CD14-positive monocyte (primary cell): Measurements from ENCODE around the gene SNX32. TPM values are rescaled to one million over a fixed set of nuclear protein-coding genes. Genes with fewer than 3 reads are reported as not detected.

Experiments
- DNase-seq, 3 donors: peaks; one replicate each; pipeline ENCODE4 v3.0.0-alpha.2; 2011 to 2022
- H2AFZ ChIP-seq: 2 replicates; pipeline ENCODE4 v1.6.0; 2012; ENCODE audit warnings: mild to moderate bottlenecking, low read depth, low read length, inconsistent platforms; ENCODE audit not compliant: insufficient read depth, poor library complexity, severe bottlenecking
- H3K27ac ChIP-seq, 2 donors: 1 replicate in 1 of 2; 2 replicates in 1 of 2; pipeline ENCODE4 v1.5.1; 2012 to 2013; ENCODE audit warnings: low read length in 2 of 2, control low read depth in 1 of 2, inconsistent platforms in 1 of 2, low read depth in 1 of 2, mild to moderate bottlenecking in 1 of 2
- H3K27me3 ChIP-seq, 2 donors: one replicate each; pipeline versions ENCODE4 v1.6.0 to v1.6.1; 2011 to 2013; ENCODE audit warnings: low read length in 2 of 2; ENCODE audit not compliant: control insufficient read depth in 2 of 2, insufficient read depth in 2 of 2
- H3K36me3 ChIP-seq, 2 donors: replicated peaks in 1 of 2; 1 replicate in 1 of 2; 2 replicates in 1 of 2; pipeline versions ENCODE4 v1.5.1 to v1.6.1; 2012 to 2013; ENCODE audit warnings: low read length in 2 of 2, control low read depth in 1 of 2, inconsistent platforms in 1 of 2, mild to moderate bottlenecking in 1 of 2; ENCODE audit not compliant: insufficient read depth in 2 of 2, control insufficient read depth in 1 of 2
- H3K4me1 ChIP-seq, 2 donors: 1 replicate in 1 of 2; 2 replicates in 1 of 2; pipeline versions ENCODE4 v1.5.1 to v1.6.1; 2012 to 2013; ENCODE audit warnings: low read length in 2 of 2, control low read depth in 1 of 2, inconsistent platforms in 1 of 2, mild to moderate bottlenecking in 1 of 2, moderate library complexity in 1 of 2; ENCODE audit not compliant: insufficient read depth in 2 of 2, control insufficient read depth in 1 of 2
- H3K4me2 ChIP-seq: replicated peaks from 2 replicates; pipeline ENCODE3; 2012; ENCODE audit warnings: low read length, moderate library complexity, mild to moderate bottlenecking; ENCODE audit not compliant: poor library complexity, severe bottlenecking; ENCODE audit errors: extremely low read depth
- H3K4me3 ChIP-seq, 3 experiments: fragments of 200-600 bp in 1 of 3; sonication (generic) in 1 of 3; replicated peaks in 1 of 3; 1 replicate in 2 of 3; 2 replicates in 1 of 3; pipeline ENCODE4 v1.5.1; 2011 to 2013; ENCODE audit warnings: low read length in 3 of 3, mild to moderate bottlenecking in 3 of 3, control low read depth in 2 of 3, low read depth in 2 of 3, inconsistent platforms in 1 of 3, moderate library complexity in 1 of 3
- H3K79me2 ChIP-seq: 2 replicates; pipeline ENCODE4 v1.6.0; 2012; ENCODE audit warnings: mild to moderate bottlenecking, control low read depth, inconsistent platforms, low read length, moderate library complexity; ENCODE audit not compliant: insufficient read depth
- H3K9ac ChIP-seq: 2 replicates; pipeline ENCODE4 v1.6.0; 2017; ENCODE audit warnings: low read length, mild to moderate bottlenecking; ENCODE audit not compliant: insufficient read depth, poor library complexity, severe bottlenecking
- H3K9me3 ChIP-seq, 2 donors: replicated peaks in 1 of 2; 1 replicate in 1 of 2; 2 replicates in 1 of 2; pipeline versions ENCODE4 v1.5.1 to v1.6.1; 2012 to 2013; ENCODE audit warnings: low read length in 2 of 2, control low read depth in 1 of 2; ENCODE audit not compliant: control insufficient read depth in 1 of 2, insufficient read depth in 1 of 2
- H4K20me1 ChIP-seq: 2 replicates; pipeline ENCODE4 v1.6.0; 2012; ENCODE audit warnings: mild to moderate bottlenecking, low read length, control low read depth, moderate library complexity; ENCODE audit not compliant: insufficient read depth
- H3K27ac Mint-ChIP-seq, 7 donors: one replicate each; pipeline ENCODE4 v1.8.0; 2020; ENCODE audit warnings: mild to moderate bottlenecking in 7 of 7, mixed read lengths in 7 of 7, moderate library complexity in 6 of 7, inconsistent platforms in 2 of 7
- H3K27me3 Mint-ChIP-seq, 3 donors: one replicate each; pipeline ENCODE4 v1.8.0; 2021 to 2022; ENCODE audit warnings: low read depth in 3 of 3, mild to moderate bottlenecking in 3 of 3, mixed read lengths in 3 of 3, moderate library complexity in 3 of 3, inconsistent platforms in 1 of 3
- H3K36me3 Mint-ChIP-seq, 2 donors: one replicate each; pipeline ENCODE4 v1.8.0; 2020; ENCODE audit warnings: mixed read lengths in 2 of 2, inconsistent platforms in 1 of 2, mild to moderate bottlenecking in 1 of 2
- H3K4me1 Mint-ChIP-seq: one replicate; pipeline ENCODE4 v1.8.0; 2020; ENCODE audit warnings: mild to moderate bottlenecking, mixed read lengths
- H3K4me3 Mint-ChIP-seq, 2 donors: one replicate each; pipeline ENCODE4 v1.8.0; 2020; ENCODE audit warnings: mild to moderate bottlenecking in 2 of 2, mixed read lengths in 2 of 2, moderate library complexity in 1 of 2
- H3K9me3 Mint-ChIP-seq, 7 donors: one replicate each; pipeline ENCODE4 v1.8.0; 2020 to 2022; ENCODE audit warnings: mixed read lengths in 7 of 7, mild to moderate bottlenecking in 6 of 7, moderate library complexity in 6 of 7, inconsistent platforms in 2 of 7
- WGBS: methylation state at CpG from one replicate; pipeline ENCODE4 v1.1.5; 2013; ENCODE audit warnings: missing lambda C conversion rate; ENCODE audit not compliant: insufficient coverage; 5-methylcytosine and 5-hydroxymethylcytosine counted together
- intact Hi-C, 2 donors: fragments of 100-400 bp; cut with micrococcal nuclease; formaldehyde crosslinking; loops; one replicate each; pipeline versions ENCODE4 v1.15.0 to v1.15.1; 2023
- polyA plus RNA-seq, 3 donors: library from polyadenylated mRNA; depleted of rRNA in 1 of 3; unstranded in 2 of 3; stranded (reverse) in 1 of 3; fragments of 300-500 nt in 2 of 3; fragments of >200 nt in 1 of 3; fragmentation: Illumina TruSeq in 2 of 3; gene quantifications; 1 replicate in 2 of 3; 2 replicates in 1 of 3; pipeline ENCODE4 v1.2.3, GENCODE V29; 2012 to 2021
- TF ChIP-seq, protein P1 (sequence below): fragments of 200-600 bp; IDR thresholded peaks from one replicate; pipeline ENCODE4 v1.8.0; 2022; ENCODE audit warnings: antibody characterized with exemption, mild to moderate bottlenecking

SNX32 gene
- polyA plus RNA-seq, 3 donors = 0.07 to 0.40 (median 0.12) TPM

DNA sequence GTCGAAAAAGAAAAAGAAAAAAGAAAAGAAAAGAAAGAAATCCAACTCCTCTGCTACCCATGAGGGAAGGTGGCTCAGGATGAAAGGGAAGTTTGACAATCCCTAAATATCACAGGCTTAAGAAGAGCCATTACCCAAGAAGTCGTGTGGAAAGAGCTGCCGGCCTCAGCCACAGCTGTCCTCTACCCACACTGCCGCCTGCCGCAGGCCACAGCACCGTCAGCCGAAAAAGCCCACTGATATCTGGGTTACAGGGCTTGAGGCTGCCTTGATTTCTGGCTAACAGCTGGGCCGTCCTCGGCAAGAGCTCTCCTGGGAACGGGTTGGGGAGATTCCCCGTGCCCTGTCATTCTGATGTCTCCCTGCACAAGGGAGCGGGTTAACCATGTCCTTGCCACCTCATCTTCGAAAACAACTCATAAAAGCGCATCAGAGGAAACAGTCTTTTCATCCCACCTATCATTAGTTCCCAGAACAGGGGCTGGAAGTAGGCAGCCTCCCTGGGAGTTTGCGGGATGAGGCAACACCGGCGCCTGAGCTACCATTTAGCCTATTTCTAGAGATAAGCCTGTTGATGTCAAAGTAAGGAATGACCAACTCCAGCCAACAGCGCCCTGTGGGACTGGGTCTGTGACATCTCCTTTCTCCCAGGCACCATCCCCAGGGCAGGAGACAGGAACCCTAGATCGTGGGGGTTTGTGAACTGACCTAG lies 21.8 kb upstream of the SNX32 start:
- Mint-ChIP-seq H3K9me3 (peaks cover 0 to 2% (median 0%) of the 10 kb centered on the region in 7 donors), H3K27ac (no peak overlapping the region), H3K4me3 (no peak overlapping the region), H3K27me3 (peaks cover 15 to 21% (median 18%) of the 10 kb centered on the region in 3 donors), H3K36me3 (peaks cover 13 to 18% of the 10 kb centered on the region in 2 donors), H3K4me1 (peaks cover 35% of the 10 kb centered on the region)
- DNase-seq = no peak
- Histone ChIP-seq H3K27ac (no peak overlapping the region), H3K9me3 (no peaks in the 10 kb centered on the region), H3K9ac (no peak overlapping the region), H4K20me1 (no peaks in the 10 kb centered on the region), H3K4me2 (no peak overlapping the region), H2AFZ (no peak overlapping the region), H3K27me3 (peaks cover 0 to 4% of the 10 kb centered on the region in 2 donors), H3K4me1 (peaks cover 10 to 13% of the 10 kb centered on the region in 2 donors), H3K36me3 (peaks cover 0 to 5% of the 10 kb centered on the region in 2 donors), H3K79me2 (peaks cover 4% of the 10 kb centered on the region), H3K4me3 (no peak overlapping the region)
- 88% methylated on average over 10 of the region's 19 CpGs for WGBS
- TF ChIP-seq, protein P1, sequence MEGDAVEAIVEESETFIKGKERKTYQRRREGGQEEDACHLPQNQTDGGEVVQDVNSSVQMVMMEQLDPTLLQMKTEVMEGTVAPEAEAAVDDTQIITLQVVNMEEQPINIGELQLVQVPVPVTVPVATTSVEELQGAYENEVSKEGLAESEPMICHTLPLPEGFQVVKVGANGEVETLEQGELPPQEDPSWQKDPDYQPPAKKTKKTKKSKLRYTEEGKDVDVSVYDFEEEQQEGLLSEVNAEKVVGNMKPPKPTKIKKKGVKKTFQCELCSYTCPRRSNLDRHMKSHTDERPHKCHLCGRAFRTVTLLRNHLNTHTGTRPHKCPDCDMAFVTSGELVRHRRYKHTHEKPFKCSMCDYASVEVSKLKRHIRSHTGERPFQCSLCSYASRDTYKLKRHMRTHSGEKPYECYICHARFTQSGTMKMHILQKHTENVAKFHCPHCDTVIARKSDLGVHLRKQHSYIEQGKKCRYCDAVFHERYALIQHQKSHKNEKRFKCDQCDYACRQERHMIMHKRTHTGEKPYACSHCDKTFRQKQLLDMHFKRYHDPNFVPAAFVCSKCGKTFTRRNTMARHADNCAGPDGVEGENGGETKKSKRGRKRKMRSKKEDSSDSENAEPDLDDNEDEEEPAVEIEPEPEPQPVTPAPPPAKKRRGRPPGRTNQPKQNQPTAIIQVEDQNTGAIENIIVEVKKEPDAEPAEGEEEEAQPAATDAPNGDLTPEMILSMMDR = no peak
- intact Hi-C loops = loop anchor here in 1 of 2 donors (10.0 kb wide), 2 partner anchors 47 to 187 kb away; no protein-coding TSS in a partner anchor

DNA sequence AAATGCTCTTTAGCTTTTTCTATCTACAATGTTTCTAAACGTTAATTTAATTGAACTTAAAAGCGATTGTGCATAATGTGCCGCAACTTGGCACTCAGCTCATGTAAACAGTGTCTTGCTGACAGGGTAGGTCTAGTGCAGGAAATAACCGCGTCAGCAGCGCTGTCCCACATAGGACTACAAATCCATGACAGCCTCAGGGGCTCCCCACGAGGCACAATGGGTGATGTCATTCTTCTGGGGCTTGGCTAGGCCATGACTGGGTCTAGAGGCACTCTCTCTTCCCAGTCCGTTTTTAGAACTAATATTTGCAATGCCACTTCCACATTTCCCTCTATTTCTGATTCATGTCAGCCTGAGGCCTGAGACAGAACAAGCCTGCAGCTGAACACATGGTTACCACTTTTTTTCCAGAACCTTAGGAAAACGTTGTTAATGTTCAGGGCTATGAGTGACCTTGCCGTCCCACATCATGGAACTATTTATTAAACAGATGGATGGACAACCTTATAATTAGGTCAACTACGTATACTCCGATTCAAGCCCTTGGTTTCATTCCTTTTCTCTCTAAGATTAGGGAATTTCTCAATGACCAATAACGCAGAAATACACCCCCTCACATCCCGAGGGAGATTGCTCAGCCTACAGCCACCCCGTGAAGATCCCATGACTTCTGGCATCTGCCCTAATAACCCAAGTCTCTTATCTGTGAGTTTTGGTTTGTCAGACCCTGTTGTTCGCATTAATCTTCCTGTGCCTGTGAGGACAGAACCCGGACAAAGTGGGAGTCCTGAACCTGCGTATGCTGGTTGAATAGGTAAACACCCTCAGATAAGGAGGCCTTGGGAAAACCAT lies 19.4 kb upstream of the SNX32 start:
- intact Hi-C loops = loop anchor here in 1 of 2 donors (10.0 kb wide), 2 partner anchors 50 to 190 kb away; no protein-coding TSS in a partner anchor
- no peak overlapping the region for H3K4me2 ChIP-seq
- H3K27ac ChIP-seq = no peak overlapping the region
- TF ChIP-seq, protein P1 = no peak
- H2AFZ ChIP-seq = no peak overlapping the region
- H4K20me1 ChIP-seq = no peaks in the 10 kb centered on the region
- DNase-seq = peak; percentile 58 to 87 (median 59)
- no peak overlapping the region for H3K4me3 Mint-ChIP-seq
- peak overlapping the region in 3 of 7 donors; percentile 3 to 58 (median 33) for H3K27ac Mint-ChIP-seq
- peaks cover 5 to 11% (median 6%) of the 10 kb centered on the region in 3 donors for H3K27me3 Mint-ChIP-seq
- WGBS = 69% methylated on average over 12 of the region's 18 CpGs
- H3K9me3 ChIP-seq = no peaks in the 10 kb centered on the region
- H3K9ac ChIP-seq = no peak overlapping the region
- peaks cover 0 to 2% (median 0%) of the 10 kb centered on the region in 7 donors for H3K9me3 Mint-ChIP-seq
- no peak overlapping the region for H3K4me3 ChIP-seq
- peaks cover 45% of the 10 kb centered on the region for H3K4me1 Mint-ChIP-seq
- H3K4me1 ChIP-seq = peaks cover 17 to 23% of the 10 kb centered on the region in 2 donors
- peaks cover 0 to 5% of the 10 kb centered on the region in 2 donors for H3K36me3 ChIP-seq
- H3K79me2 ChIP-seq = peaks cover 12% of the 10 kb centered on the region
- H3K36me3 Mint-ChIP-seq = peaks cover 13 to 18% of the 10 kb centered on the region in 2 donors
- H3K27me3 ChIP-seq = no peaks in the 10 kb centered on the region
